A673 (cell line): ENCODE data around the gene NPR3. TPM values are rescaled to one million over a fixed set of nuclear protein-coding genes. Genes with fewer than 3 reads are reported as not detected.

ENCODE experiments used
- BruUV-seq: library from RNA; stranded (reverse); fragments of 400-500 nt; replicated peaks from 2 replicates; lab custom pipeline; 2021; lab: Mats Ljungman, UMichigan
- CTCF ChIA-PET: fragments of 300-600 bp; sonication (Branson Sonifier 250); formaldehyde crosslinking; loops from one replicate; lab custom pipeline; 2022; ENCODE audit warnings: antibody characterized with exemption; lab: Charles Lee
- POLR2A ChIA-PET: fragments of 300-600 bp; sonication (Branson Sonifier 250); formaldehyde crosslinking; loops from one replicate; lab custom pipeline; 2022; ENCODE audit warnings: antibody characterized with exemption; ENCODE audit not compliant: low non-redundant PET; lab: Charles Lee
- DNase-seq: peaks from one replicate; pipeline ENCODE4 v3.0.0-alpha.2; 2015; ENCODE audit warnings: low spot score
- H3K27ac ChIP-seq: fragments of 200-600 bp; sonication (generic); 2 replicates; pipeline ENCODE4 v1.5.1; 2016; ENCODE audit warnings: mixed run types, low read depth, mild to moderate bottlenecking, mixed read lengths, antibody characterized with exemption, low read length; ENCODE audit not compliant: poor library complexity, severe bottlenecking
- H3K27me3 ChIP-seq: fragments of 200-600 bp; sonication (generic); replicated peaks from 2 replicates; pipeline ENCODE4 v1.6.1; 2017; ENCODE audit warnings: mixed run types, low read depth, mild to moderate bottlenecking, mixed read lengths, antibody characterized with exemption, low read length; ENCODE audit not compliant: insufficient read depth, poor library complexity
- H3K36me3 ChIP-seq: fragments of 200-600 bp; sonication (generic); 2 replicates; pipeline ENCODE4 v1.6.1; 2016; ENCODE audit warnings: mixed run types, mild to moderate bottlenecking, mixed read lengths, antibody characterized with exemption, low read length; ENCODE audit not compliant: insufficient read depth, poor library complexity, severe bottlenecking
- H3K4me1 ChIP-seq: fragments of 200-600 bp; sonication (generic); 2 replicates; pipeline ENCODE4 v1.6.1; 2017; ENCODE audit warnings: mixed run types, mild to moderate bottlenecking, mixed read lengths, antibody characterized with exemption, low read length; ENCODE audit not compliant: insufficient read depth, poor library complexity, severe bottlenecking
- H3K4me3 ChIP-seq: fragments of 200-600 bp; sonication (generic); 2 replicates; pipeline ENCODE4 v1.5.1; 2016; ENCODE audit warnings: low read depth, mixed run types, mild to moderate bottlenecking, mixed read lengths, low read length; ENCODE audit not compliant: poor library complexity, severe bottlenecking
- H3K9me3 ChIP-seq: fragments of 200-600 bp; sonication (generic); 2 replicates; pipeline ENCODE4 v1.6.1; 2016; ENCODE audit warnings: mixed run types, low read depth, mild to moderate bottlenecking, mixed read lengths, antibody characterized with exemption, low read length; ENCODE audit not compliant: poor library complexity, severe bottlenecking
- EZH2 ChIP-seq: fragments of 200-600 bp; sonication (generic); IDR thresholded peaks from 2 replicates; pipeline ENCODE4 v1.6.1; 2017; ENCODE audit warnings: borderline replicate concordance, low read depth, mild to moderate bottlenecking, mixed read lengths, antibody characterized with exemption, low read length; ENCODE audit not compliant: poor library complexity, severe bottlenecking
- intact Hi-C: fragments of 100-400 bp; cut with micrococcal nuclease; formaldehyde crosslinking; loops from one replicate; pipeline ENCODE4 v1.10.0; 2022; ENCODE audit not compliant: unreplicated experiment
- total RNA-seq: library from RNA; stranded (reverse); gene quantifications from 2 replicates; pipeline ENCODE4 v1.2.3, GENCODE V29; 2021
- TF ChIP-seq, protein P1 (sequence below): fragments of 300-800, 200-600 bp; sonication (generic); conservative IDR thresholded peaks from 2 replicates; pipeline ENCODE4 v1.5.1; 2017; ENCODE audit warnings: low read depth, mild to moderate bottlenecking, antibody characterized with exemption, low read length, moderate library complexity, mixed read lengths

NPR3 gene
- total RNA-seq, 1 experiment from 2014 or later = 5.3 TPM

GRCh38 chr5:32839106-32839505 lies 128.0 kb downstream of the NPR3 start:
- no peak for TF ChIP-seq EZH2
- TF ChIP-seq, protein P1, sequence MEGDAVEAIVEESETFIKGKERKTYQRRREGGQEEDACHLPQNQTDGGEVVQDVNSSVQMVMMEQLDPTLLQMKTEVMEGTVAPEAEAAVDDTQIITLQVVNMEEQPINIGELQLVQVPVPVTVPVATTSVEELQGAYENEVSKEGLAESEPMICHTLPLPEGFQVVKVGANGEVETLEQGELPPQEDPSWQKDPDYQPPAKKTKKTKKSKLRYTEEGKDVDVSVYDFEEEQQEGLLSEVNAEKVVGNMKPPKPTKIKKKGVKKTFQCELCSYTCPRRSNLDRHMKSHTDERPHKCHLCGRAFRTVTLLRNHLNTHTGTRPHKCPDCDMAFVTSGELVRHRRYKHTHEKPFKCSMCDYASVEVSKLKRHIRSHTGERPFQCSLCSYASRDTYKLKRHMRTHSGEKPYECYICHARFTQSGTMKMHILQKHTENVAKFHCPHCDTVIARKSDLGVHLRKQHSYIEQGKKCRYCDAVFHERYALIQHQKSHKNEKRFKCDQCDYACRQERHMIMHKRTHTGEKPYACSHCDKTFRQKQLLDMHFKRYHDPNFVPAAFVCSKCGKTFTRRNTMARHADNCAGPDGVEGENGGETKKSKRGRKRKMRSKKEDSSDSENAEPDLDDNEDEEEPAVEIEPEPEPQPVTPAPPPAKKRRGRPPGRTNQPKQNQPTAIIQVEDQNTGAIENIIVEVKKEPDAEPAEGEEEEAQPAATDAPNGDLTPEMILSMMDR = no peak
- no peak for DNase-seq
- intact Hi-C loops = no loop called here
- POLR2A ChIA-PET = interaction anchor here (0.7 kb wide), 1 partner anchor 30 kb away, joined by 5 read pairs; no protein-coding TSS in a partner anchor
- no peaks in the 10 kb centered on the region for H3K27me3 ChIP-seq
- H3K4me1 ChIP-seq = no peaks in the 10 kb centered on the region
- no peak overlapping the region for H3K27ac ChIP-seq
- no peak overlapping the region for H3K4me3 ChIP-seq
- no peaks in the 10 kb centered on the region for H3K9me3 ChIP-seq
- no peaks in the 10 kb centered on the region for H3K36me3 ChIP-seq
- CTCF ChIA-PET = no interaction called here
- no TSS peak for BruUV-seq

GRCh38 chr5:32840606-32841005 lies 129.5 kb downstream of the NPR3 start:
- CTCF ChIA-PET = no interaction called here
- Histone ChIP-seq H3K36me3 (no peaks in the 10 kb centered on the region), H3K27ac (no peak overlapping the region), H3K4me3 (no peak overlapping the region), H3K4me1 (no peaks in the 10 kb centered on the region), H3K9me3 (no peaks in the 10 kb centered on the region), H3K27me3 (no peaks in the 10 kb centered on the region)
- intact Hi-C loops = no loop called here
- no TSS peak for BruUV-seq
- no peak for DNase-seq
- TF ChIP-seq, protein P1 = no peak
- TF ChIP-seq EZH2 = no peak
- POLR2A ChIA-PET = no interaction called here

Other genes with a start within 250 kb of the NPR3 start
- 324 and 331 TPM in 2 replicates for gene SUB1, start 125.8 kb upstream of the NPR3 start, total RNA-seq